ENCODE results near the gene RGL2. TPM values are rescaled to one million over a fixed set of nuclear protein-coding genes. Genes with fewer than 3 reads are reported as not detected.

RGL2 gene
- total RNA-seq, 2 donors from 2014 or later = 85.6 to 98.0 TPM

DNA sequence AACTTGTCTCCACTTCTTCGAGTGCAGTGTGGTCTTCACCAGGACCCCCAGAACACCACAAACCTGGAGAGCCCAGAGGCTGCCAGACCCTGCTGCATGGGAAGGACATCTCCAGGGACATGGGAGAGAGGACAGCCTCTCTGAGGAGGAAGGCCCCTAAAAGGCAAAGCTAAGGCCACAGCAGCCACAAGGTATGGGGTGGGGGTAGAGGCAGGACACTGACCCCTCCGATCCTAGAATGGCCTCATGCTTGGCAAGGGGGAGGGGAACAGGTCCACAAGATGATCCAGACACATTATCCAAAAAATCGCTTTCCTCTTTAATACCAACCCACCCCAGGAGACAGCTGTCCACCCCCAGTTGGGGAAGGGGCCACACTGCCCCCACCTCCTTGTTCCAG is 19.9 kb downstream of the RGL2 start:
- Histone ChIP-seq H3K9me3 (ENCODE audit: control insufficient read depth, low read length) (no peaks in the 10 kb centered on the region), H3K4me3 (ENCODE audit: low read length) (no peak overlapping the region), H3K4me1 (ENCODE audit: control insufficient read depth, insufficient read depth, low read length) (no peaks in the 10 kb centered on the region), H3K27ac (ENCODE audit: low read depth, low read length) (no peak overlapping the region), H3K9ac (ENCODE audit: extremely low read depth, low read length, poor library complexity, severe bottlenecking) (no peak overlapping the region), H3K27me3 (ENCODE audit: control insufficient read depth, insufficient read depth, low read length, poor library complexity, severe bottlenecking) (no peaks in the 10 kb centered on the region), H3K36me3 (ENCODE audit: control insufficient read depth, insufficient read depth, low read length) (peaks cover 62% of the 10 kb centered on the region)
- DNase-seq = no peak
- Mint-ChIP-seq H3K27ac (no peak overlapping the region), H3K9me3 (no peaks in the 10 kb centered on the region), H3K4me3 (no peak overlapping the region), H3K27me3 (ENCODE audit: insufficient read depth) (no peaks in the 10 kb centered on the region), H3K36me3 (ENCODE audit: low read depth) (peaks cover 46% of the 10 kb centered on the region), H3K4me1 (peaks cover 31% of the 10 kb centered on the region)
- WGBS, 2 experiments (ENCODE audit: insufficient coverage in 1 of 2, insufficient read length in 1 of 2) = 90 to 100% methylated on average over 1 to 3 of the region's 3 CpGs
- TF ChIP-seq CTCF (conservative IDR thresholded peaks at IDR 0.05) = no peak

GRCh38 chr6:33278392-33278741 is 20.4 kb downstream of the RGL2 start:
- Histone ChIP-seq H3K36me3 (ENCODE audit: control insufficient read depth, insufficient read depth, low read length) (peaks cover 63% of the 10 kb centered on the region), H3K4me1 (ENCODE audit: control insufficient read depth, insufficient read depth, low read length) (no peaks in the 10 kb centered on the region), H3K9ac (ENCODE audit: extremely low read depth, low read length, poor library complexity, severe bottlenecking) (no peak overlapping the region), H3K4me3 (ENCODE audit: low read length) (no peak overlapping the region), H3K9me3 (ENCODE audit: control insufficient read depth, low read length) (no peaks in the 10 kb centered on the region), H3K27me3 (ENCODE audit: control insufficient read depth, insufficient read depth, low read length, poor library complexity, severe bottlenecking) (no peaks in the 10 kb centered on the region), H3K27ac (ENCODE audit: low read depth, low read length) (no peak overlapping the region)
- Mint-ChIP-seq H3K9me3 (no peaks in the 10 kb centered on the region), H3K27ac (no peak overlapping the region), H3K4me1 (peaks cover 33% of the 10 kb centered on the region), H3K27me3 (ENCODE audit: insufficient read depth) (no peaks in the 10 kb centered on the region), H3K4me3 (no peak overlapping the region), H3K36me3 (ENCODE audit: low read depth) (peaks cover 51% of the 10 kb centered on the region)
- TF ChIP-seq CTCF (conservative IDR thresholded peaks at IDR 0.05) = no peak
- WGBS, 2 experiments (ENCODE audit: insufficient coverage in 1 of 2, insufficient read length in 1 of 2) = 90% methylated on average over 4 to 9 of the region's 9 CpGs
- DNase-seq = no peak

DNA sequence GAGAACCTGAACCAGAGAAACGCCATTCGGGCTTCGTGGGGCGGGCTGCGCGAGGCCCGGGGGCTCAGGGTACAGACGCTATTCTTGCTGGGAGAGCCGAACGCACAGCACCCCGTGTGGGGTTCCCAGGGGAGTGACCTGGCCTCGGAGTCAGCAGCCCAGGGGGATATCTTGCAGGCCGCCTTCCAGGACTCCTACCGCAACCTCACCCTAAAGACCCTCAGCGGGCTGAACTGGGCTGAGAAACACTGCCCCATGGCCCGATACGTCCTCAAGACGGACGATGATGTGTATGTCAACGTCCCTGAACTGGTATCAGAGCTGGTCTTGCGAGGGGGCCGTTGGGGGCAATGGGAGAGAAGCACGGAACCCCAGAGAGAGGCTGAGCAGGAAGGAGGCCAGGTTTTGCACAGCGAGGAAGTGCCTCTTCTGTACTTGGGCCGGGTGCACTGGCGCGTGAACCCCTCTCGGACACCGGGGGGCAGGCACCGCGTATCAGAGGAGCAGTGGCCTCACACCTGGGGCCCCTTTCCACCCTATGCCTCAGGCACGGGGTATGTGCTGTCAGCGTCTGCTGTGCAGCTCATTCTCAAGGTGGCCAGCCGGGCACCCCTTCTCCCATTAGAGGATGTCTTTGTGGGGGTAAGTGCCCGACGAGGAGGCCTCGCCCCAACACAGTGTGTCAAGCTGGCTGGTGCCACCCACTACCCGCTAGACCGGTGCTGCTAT is 20.9 kb downstream of the RGL2 start:
- Histone ChIP-seq H3K9me3 (ENCODE audit: control insufficient read depth, low read length) (no peaks in the 10 kb centered on the region), H3K4me1 (ENCODE audit: control insufficient read depth, insufficient read depth, low read length) (no peaks in the 10 kb centered on the region), H3K36me3 (ENCODE audit: control insufficient read depth, insufficient read depth, low read length) (peaks cover 66% of the 10 kb centered on the region), H3K4me3 (ENCODE audit: low read length) (peak overlapping the region; percentile 98), H3K27ac (ENCODE audit: low read depth, low read length) (peak overlapping the region; percentile 77), H3K27me3 (ENCODE audit: control insufficient read depth, insufficient read depth, low read length, poor library complexity, severe bottlenecking) (no peaks in the 10 kb centered on the region), H3K9ac (ENCODE audit: extremely low read depth, low read length, poor library complexity, severe bottlenecking) (peak overlapping the region; percentile 42)
- Mint-ChIP-seq H3K4me3 (peak overlapping the region; percentile 98), H3K27me3 (ENCODE audit: insufficient read depth) (no peaks in the 10 kb centered on the region), H3K4me1 (peaks cover 35% of the 10 kb centered on the region), H3K36me3 (ENCODE audit: low read depth) (peaks cover 56% of the 10 kb centered on the region), H3K9me3 (no peaks in the 10 kb centered on the region), H3K27ac (peak overlapping the region; percentile 92)
- TF ChIP-seq CTCF (conservative IDR thresholded peaks at IDR 0.05) = peak; percentile 12
- DNase-seq = peak; percentile 66
- 60 to 69% methylated on average over 30 to 39 of the region's 39 CpGs for WGBS, 2 experiments (ENCODE audit: insufficient coverage in 1 of 2, insufficient read length in 1 of 2)

All from endodermal cell (in vitro differentiated cells).